SK-N-SH treated with all-trans-retinoic acid at 6 μM for 48 hours (cell line): ENCODE measurements around the gene MSRB1.

ENCODE experiments used
- ATAC-seq: fragments of 200-7000 bp; cut with Tn5 transposase; 3 replicates; pipeline ENCODE4 v1.9.1; 2020; ENCODE audit warnings: mild to moderate bottlenecking, moderate library complexity
- ARNTL ChIP-seq: fragments of 450-650 bp; formaldehyde crosslinking; IDR thresholded peaks from 2 replicates; pipeline ENCODE4 v1.5.0; 2020; ENCODE audit warnings: low read depth, mild to moderate bottlenecking, moderate library complexity, borderline replicate concordance
- BACH2 ChIP-seq: fragments of 250-450 bp; sonication (Bioruptor Pico); IDR thresholded peaks from 2 replicates; pipeline ENCODE4 v1.9.0; 2021; ENCODE audit warnings: mild to moderate bottlenecking, borderline replicate concordance
- CREB5 ChIP-seq: fragments of 250-450 bp; sonication (Bioruptor Pico); IDR thresholded peaks from 2 replicates; pipeline ENCODE4 v1.5.1; 2020; ENCODE audit warnings: low read depth, mild to moderate bottlenecking, moderate library complexity
- CSDC2 ChIP-seq: fragments of 250-450 bp; sonication (Bioruptor Pico); IDR thresholded peaks from 2 replicates; pipeline ENCODE4 v1.5.0; 2020; ENCODE audit warnings: mild to moderate bottlenecking, moderate library complexity
- ESRRG ChIP-seq: fragments of 250-450 bp; sonication (Bioruptor Pico); IDR thresholded peaks from 2 replicates; pipeline ENCODE4 v1.6.1; 2021; ENCODE audit warnings: mild to moderate bottlenecking
- ISL1 ChIP-seq: fragments of 250-450 bp; sonication (Bioruptor Pico); IDR thresholded peaks from 2 replicates; pipeline ENCODE4 v2.1.2; 2022; ENCODE audit warnings: mild to moderate bottlenecking, moderate library complexity
- OSR1 ChIP-seq: fragments of 250-450 bp; sonication (Bioruptor Pico); IDR thresholded peaks from 2 replicates; pipeline ENCODE4 v1.8.0; 2022; ENCODE audit warnings: moderate library complexity, mild to moderate bottlenecking, inconsistent platforms
- PATZ1 ChIP-seq: fragments of 250-450 bp; sonication (Bioruptor Pico); IDR thresholded peaks from 2 replicates; pipeline ENCODE4 v1.8.0; 2020; ENCODE audit warnings: mild to moderate bottlenecking, moderate library complexity, borderline replicate concordance
- POU6F1 ChIP-seq: fragments of 250-450 bp; sonication (Bioruptor Pico); IDR thresholded peaks from 2 replicates; pipeline ENCODE4 v1.8.0; 2021; ENCODE audit warnings: low read depth, mild to moderate bottlenecking, moderate library complexity, borderline replicate concordance
- PPARA ChIP-seq: fragments of 250-450 bp; sonication (Bioruptor Pico); IDR thresholded peaks from 2 replicates; pipeline ENCODE4 v1.5.0; 2020; ENCODE audit warnings: mild to moderate bottlenecking, borderline replicate concordance
- RARB ChIP-seq: fragments of 250-450 bp; sonication (Bioruptor Pico); IDR thresholded peaks from 2 replicates; pipeline ENCODE4 v1.8.0; 2021; ENCODE audit warnings: mild to moderate bottlenecking, moderate library complexity
- SNAI2 ChIP-seq: fragments of 250-450 bp; sonication (Bioruptor Pico); IDR thresholded peaks from 2 replicates; pipeline ENCODE4 v1.5.0; 2020; ENCODE audit warnings: mild to moderate bottlenecking, moderate library complexity
- TCF4 ChIP-seq: fragments of 250-450 bp; sonication (Bioruptor Pico); IDR thresholded peaks from 2 replicates; pipeline ENCODE4 v1.8.0; 2021; ENCODE audit warnings: mild to moderate bottlenecking, moderate library complexity, borderline replicate concordance
- TOX ChIP-seq: fragments of 250-450 bp; sonication (Bioruptor Pico); IDR thresholded peaks from 2 replicates; pipeline ENCODE4 v1.8.0; 2021; ENCODE audit warnings: mild to moderate bottlenecking, moderate library complexity, borderline replicate concordance
- TSHZ2 ChIP-seq: fragments of 250-450 bp; sonication (Bioruptor Pico); IDR thresholded peaks from 2 replicates; pipeline ENCODE4 v1.5.0; 2020; ENCODE audit warnings: mild to moderate bottlenecking, moderate library complexity
- ZC3H10 ChIP-seq: fragments of 250-450 bp; sonication (Bioruptor Pico); IDR thresholded peaks from 2 replicates; pipeline ENCODE4 v1.5.1; 2021; ENCODE audit warnings: mild to moderate bottlenecking, moderate library complexity
- ZFP3 ChIP-seq: fragments of 250-450 bp; sonication (Bioruptor Pico); IDR thresholded peaks from 2 replicates; pipeline ENCODE4 v1.5.0; 2020; ENCODE audit warnings: mild to moderate bottlenecking, moderate library complexity
- ZFP30 ChIP-seq: fragments of 450-650 bp; formaldehyde crosslinking; IDR thresholded peaks from 2 replicates; pipeline ENCODE4 v1.5.0; 2022; ENCODE audit warnings: mild to moderate bottlenecking, moderate library complexity
- ZNF565 ChIP-seq: fragments of 450-650 bp; formaldehyde crosslinking; conservative IDR thresholded peaks from 2 replicates; pipeline ENCODE4 v1.5.0; 2020; ENCODE audit warnings: low read depth, mild to moderate bottlenecking, moderate library complexity
- ZNF70 ChIP-seq: fragments of 450-650 bp; formaldehyde crosslinking; IDR thresholded peaks from 2 replicates; pipeline ENCODE4 v1.5.0; 2020; ENCODE audit warnings: mild to moderate bottlenecking, moderate library complexity
- ZNF8 ChIP-seq: fragments of 450-650 bp; formaldehyde crosslinking; IDR thresholded peaks from 2 replicates; pipeline ENCODE4 v1.5.0; 2020; ENCODE audit warnings: mild to moderate bottlenecking, moderate library complexity
- TF ChIP-seq, protein P1 (sequence below): fragments of 250-450 bp; sonication (Bioruptor Pico); IDR thresholded peaks from 2 replicates; pipeline ENCODE4 v1.5.1; 2021; ENCODE audit warnings: mild to moderate bottlenecking, moderate library complexity

Gene MSRB1

GRCh38 chr16:1908184-1908583, 34.8 kb downstream of the MSRB1 start:
- TF ChIP-seq ISL1 (CRISPR knock-in tag), result no peak
- no peak for TF ChIP-seq ZC3H10 (CRISPR knock-in tag)
- no peak for TF ChIP-seq POU6F1 (CRISPR knock-in tag)
- no peak for TF ChIP-seq SNAI2 (CRISPR knock-in tag)
- TF ChIP-seq ZFP30 (CRISPR knock-in tag), result no peak
- no peak for TF ChIP-seq CREB5 (CRISPR knock-in tag)
- no peak for TF ChIP-seq OSR1 (CRISPR knock-in tag)
- no peak for TF ChIP-seq PATZ1 (CRISPR knock-in tag)
- no peak for TF ChIP-seq ZNF8 (CRISPR knock-in tag)
- TF ChIP-seq ESRRG (CRISPR knock-in tag), result no peak
- no peak for TF ChIP-seq ZFP3
- TF ChIP-seq RARB (CRISPR knock-in tag), result no peak
- TF ChIP-seq, protein P1, sequence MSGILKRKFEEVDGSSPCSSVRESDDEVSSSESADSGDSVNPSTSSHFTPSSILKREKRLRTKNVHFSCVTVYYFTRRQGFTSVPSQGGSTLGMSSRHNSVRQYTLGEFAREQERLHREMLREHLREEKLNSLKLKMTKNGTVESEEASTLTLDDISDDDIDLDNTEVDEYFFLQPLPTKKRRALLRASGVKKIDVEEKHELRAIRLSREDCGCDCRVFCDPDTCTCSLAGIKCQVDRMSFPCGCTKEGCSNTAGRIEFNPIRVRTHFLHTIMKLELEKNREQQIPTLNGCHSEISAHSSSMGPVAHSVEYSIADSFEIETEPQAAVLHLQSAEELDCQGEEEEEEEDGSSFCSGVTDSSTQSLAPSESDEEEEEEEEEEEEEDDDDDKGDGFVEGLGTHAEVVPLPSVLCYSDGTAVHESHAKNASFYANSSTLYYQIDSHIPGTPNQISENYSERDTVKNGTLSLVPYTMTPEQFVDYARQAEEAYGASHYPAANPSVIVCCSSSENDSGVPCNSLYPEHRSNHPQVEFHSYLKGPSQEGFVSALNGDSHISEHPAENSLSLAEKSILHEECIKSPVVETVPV (CRISPR knock-in tag), result no peak
- TF ChIP-seq BACH2 (CRISPR knock-in tag), result no peak
- no peak for TF ChIP-seq TCF4
- TF ChIP-seq PPARA (CRISPR knock-in tag), result no peak
- TF ChIP-seq, all 23 proteins: peak for 0
- no peak for ATAC-seq

- ATAC-seq, result no peak
- no peak for TF ChIP-seq ZNF8 (CRISPR knock-in tag)
- TF ChIP-seq, protein P1 (CRISPR knock-in tag), result no peak
- TF ChIP-seq RARB (CRISPR knock-in tag), result no peak
- TF ChIP-seq PATZ1 (CRISPR knock-in tag), result no peak
- TF ChIP-seq POU6F1 (CRISPR knock-in tag), result no peak
- TF ChIP-seq ARNTL (CRISPR knock-in tag), result no peak
- no peak for TF ChIP-seq TSHZ2 (CRISPR knock-in tag)
- TF ChIP-seq CSDC2 (CRISPR knock-in tag), result no peak
- no peak for TF ChIP-seq ZNF70 (CRISPR knock-in tag)
- TF ChIP-seq ZFP3, result no peak
- no peak for TF ChIP-seq ZNF565 (CRISPR knock-in tag)
- TF ChIP-seq ESRRG (CRISPR knock-in tag), result no peak
- no peak for TF ChIP-seq ZC3H10 (CRISPR knock-in tag)
- TF ChIP-seq OSR1 (CRISPR knock-in tag), result no peak
- no peak for TF ChIP-seq BACH2 (CRISPR knock-in tag)
- TF ChIP-seq TOX, result no peak
- no peak for TF ChIP-seq ISL1 (CRISPR knock-in tag)
- TF ChIP-seq, all 23 proteins: peak for 0
Measured at GRCh38 chr16:1907226-1907860, 35.7 kb downstream of the MSRB1 start.
